Parathyroid adenoma (tissue), 2 donors: ENCODE results near the gene PRB3.

ENCODE experiments used
- H2AFZ ChIP-seq: fragments of 300-600 bp; sonication (generic); one replicate; pipeline ENCODE4 v1.7.0; 2017; ENCODE audit warnings: antibody characterized with exemption, mild to moderate bottlenecking
- H3K27ac ChIP-seq: fragments of 300-600 bp; sonication (generic); one replicate; pipeline ENCODE4 v1.7.0; 2017
- H3K27me3 ChIP-seq: fragments of 300-600 bp; sonication (generic); one replicate; pipeline ENCODE4 v1.7.0; 2017; ENCODE audit warnings: low read length; ENCODE audit not compliant: control insufficient read depth, insufficient read depth
- H3K36me3 ChIP-seq: fragments of 300-600 bp; sonication (generic); one replicate; pipeline ENCODE4 v1.7.0; 2017; ENCODE audit warnings: low read length; ENCODE audit not compliant: control insufficient read depth, insufficient read depth
- H3K4me1 ChIP-seq: fragments of 300-600 bp; sonication (generic); one replicate; pipeline ENCODE4 v1.7.0; 2017; ENCODE audit warnings: control low read depth
- H3K4me2 ChIP-seq: fragments of 300-600 bp; sonication (generic); one replicate; pipeline ENCODE4 v1.7.0; 2017; ENCODE audit warnings: low read length
- H3K4me3 ChIP-seq: fragments of 300-600 bp; sonication (generic); one replicate; pipeline ENCODE4 v1.7.0; 2017; ENCODE audit warnings: low read depth, low read length
- H3K79me2 ChIP-seq: fragments of 300-600 bp; sonication (generic); one replicate; pipeline ENCODE4 v1.7.0; 2017; ENCODE audit warnings: control low read depth
- H3K9ac ChIP-seq: fragments of 300-600 bp; sonication (generic); one replicate; pipeline ENCODE4 v1.7.0; 2017; ENCODE audit warnings: mild to moderate bottlenecking
- H3K9me3 ChIP-seq: fragments of 300-600 bp; sonication (generic); one replicate; pipeline ENCODE4 v1.7.0; 2017; ENCODE audit warnings: low read length; ENCODE audit not compliant: control insufficient read depth
- CTCF ChIP-seq: fragments of 300-600 bp; sonication (generic); IDR thresholded peaks from one replicate; pipeline ENCODE4 v1.7.0; 2017; ENCODE audit warnings: antibody characterized with exemption, mild to moderate bottlenecking
- donor health status: primary hyperparathyroidism.

Gene PRB3

DNA sequence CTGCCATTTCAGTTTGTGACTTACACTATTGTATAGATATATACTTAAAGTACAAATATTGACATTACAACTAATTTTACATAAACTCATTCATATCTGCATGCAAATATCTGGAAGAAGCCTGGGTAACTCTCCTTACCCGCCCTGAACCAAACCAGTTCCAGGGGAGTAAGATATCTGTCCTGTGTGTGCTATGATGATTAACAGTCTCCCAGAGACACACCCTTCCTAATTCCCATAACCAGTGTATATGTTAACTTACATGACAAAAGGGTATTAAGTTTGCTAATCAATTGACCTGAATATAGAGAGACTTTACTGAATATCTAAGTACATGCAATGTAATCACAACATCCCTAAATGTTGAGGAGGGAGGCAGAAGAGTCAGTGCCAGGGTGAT, 23.0 kb downstream of the PRB3 start:
- Histone ChIP-seq H3K27me3 (no peaks in the 10 kb centered on the region), H3K9me3 (no peaks in the 10 kb centered on the region), H3K4me1 (no peaks in the 10 kb centered on the region), H3K9ac (no peak overlapping the region), H2AFZ (no peak overlapping the region), H3K4me2 (no peak overlapping the region), H3K27ac (no peak overlapping the region), H3K4me3 (no peak overlapping the region), H3K36me3 (no peaks in the 10 kb centered on the region), H3K79me2 (no peaks in the 10 kb centered on the region)
- no peak for TF ChIP-seq CTCF

- Histone ChIP-seq H3K4me3 (no peak overlapping the region), H3K9me3 (no peaks in the 10 kb centered on the region), H2AFZ (no peak overlapping the region), H3K27ac (no peak overlapping the region), H3K9ac (no peak overlapping the region), H3K4me1 (no peaks in the 10 kb centered on the region), H3K27me3 (no peaks in the 10 kb centered on the region), H3K79me2 (no peaks in the 10 kb centered on the region), H3K4me2 (no peak overlapping the region), H3K36me3 (no peaks in the 10 kb centered on the region)
- TF ChIP-seq CTCF = no peak
Measured at GRCh38 chr12:11242656-11243055, 26.9 kb downstream of the PRB3 start.

DNA sequence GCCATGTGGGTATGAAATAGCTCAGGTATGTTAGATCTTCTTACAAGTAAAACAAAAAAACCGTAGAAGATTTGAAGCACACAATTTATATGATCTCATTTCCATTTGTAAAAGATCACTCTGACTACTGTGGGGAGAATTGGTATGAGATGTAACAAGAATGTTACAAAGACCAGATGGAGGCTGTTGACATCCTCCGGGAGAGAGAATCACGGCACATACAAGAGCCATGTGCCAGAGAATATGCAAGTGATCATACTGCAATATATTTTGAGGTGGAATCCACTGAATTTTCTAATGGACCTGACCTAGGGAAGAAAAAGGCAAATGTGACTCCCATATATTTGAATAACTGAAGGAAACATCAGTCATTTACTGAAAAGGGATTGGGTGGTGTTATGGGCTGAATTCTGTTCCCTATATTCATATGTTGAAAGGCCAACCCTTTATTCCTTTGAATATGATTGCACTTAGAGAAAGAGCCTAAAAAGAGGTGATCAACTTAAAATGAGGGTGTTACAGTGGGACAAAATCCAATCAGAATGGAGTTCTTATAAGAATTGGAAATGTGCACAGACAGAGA, 29.1 kb downstream of the PRB3 start:
- no peak overlapping the region for H3K4me2 ChIP-seq
- no peak for TF ChIP-seq CTCF
- H3K79me2 ChIP-seq = no peaks in the 10 kb centered on the region
- peaks cover 4% of the 10 kb centered on the region for H3K4me1 ChIP-seq
- no peaks in the 10 kb centered on the region for H3K27me3 ChIP-seq
- H3K36me3 ChIP-seq = no peaks in the 10 kb centered on the region
- no peak overlapping the region for H3K9ac ChIP-seq
- H3K9me3 ChIP-seq = no peaks in the 10 kb centered on the region
- no peak overlapping the region for H3K27ac ChIP-seq
- no peak overlapping the region for H2AFZ ChIP-seq
- no peak overlapping the region for H3K4me3 ChIP-seq

DNA sequence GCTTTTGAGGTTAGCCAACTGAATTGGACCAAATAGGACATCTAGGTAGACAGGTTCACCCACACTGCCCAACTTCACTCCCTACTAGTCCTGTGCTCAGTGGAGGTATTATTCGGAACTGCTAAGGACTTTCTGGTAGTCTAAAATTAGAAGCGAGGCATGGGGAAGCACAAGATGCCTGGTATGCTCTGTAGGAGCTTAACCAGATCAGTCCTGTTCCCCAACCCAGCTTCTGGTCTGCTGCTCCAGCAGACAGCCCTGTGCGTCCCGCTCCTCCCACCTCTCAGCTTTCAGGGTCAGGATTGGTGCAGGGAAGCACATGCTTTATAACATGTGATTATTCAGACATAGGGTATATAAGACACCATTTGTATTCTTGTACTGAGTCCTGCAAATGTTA, 31.2 kb downstream of the PRB3 start:
- Histone ChIP-seq H3K27me3 (no peaks in the 10 kb centered on the region), H3K9me3 (no peaks in the 10 kb centered on the region), H3K9ac (no peak overlapping the region), H3K36me3 (no peaks in the 10 kb centered on the region), H3K79me2 (no peaks in the 10 kb centered on the region), H3K4me3 (no peak overlapping the region), H3K4me2 (no peak overlapping the region), H3K4me1 (peaks cover 4% of the 10 kb centered on the region), H2AFZ (no peak overlapping the region), H3K27ac (no peak overlapping the region)
- no peak for TF ChIP-seq CTCF

GRCh38 chr12:11233532-11233931, 36.0 kb downstream of the PRB3 start:
- no peak overlapping the region for H3K9ac ChIP-seq
- H3K9me3 ChIP-seq = no peaks in the 10 kb centered on the region
- H3K4me1 ChIP-seq = peaks cover 8% of the 10 kb centered on the region
- H3K27ac ChIP-seq = no peak overlapping the region
- H3K27me3 ChIP-seq = no peaks in the 10 kb centered on the region
- no peak overlapping the region for H3K4me3 ChIP-seq
- no peak overlapping the region for H3K4me2 ChIP-seq
- no peak for TF ChIP-seq CTCF
- H3K36me3 ChIP-seq = no peaks in the 10 kb centered on the region
- no peaks in the 10 kb centered on the region for H3K79me2 ChIP-seq
- H2AFZ ChIP-seq = no peak overlapping the region
